NT2/D1 (cell line): ENCODE data around the gene PCDHGB1.

Experiments used
- DNase-seq: peaks from one replicate; pipeline ENCODE4 v3.0.0-alpha.2; 2011; ENCODE audit warnings: low read depth, low spot score
- H3K27me3 ChIP-seq: 2 replicates; pipeline ENCODE4 v1.6.0; 2011; ENCODE audit warnings: mild to moderate bottlenecking; ENCODE audit not compliant: insufficient read length, insufficient read depth
- H3K36me3 ChIP-seq: 2 replicates; pipeline ENCODE4 v1.6.1; 2011; ENCODE audit warnings: mild to moderate bottlenecking, low read length, mixed read lengths; ENCODE audit not compliant: insufficient read depth, insufficient read length
- H3K4me1 ChIP-seq: 2 replicates; pipeline ENCODE4 v1.5.1; 2011; ENCODE audit not compliant: insufficient read depth, insufficient read length
- H3K4me3 ChIP-seq: 2 replicates; pipeline ENCODE4 v1.5.1; 2011; ENCODE audit warnings: low read depth; ENCODE audit not compliant: insufficient read length
- H3K9ac ChIP-seq: 2 replicates; pipeline ENCODE4 v1.6.0; 2011; ENCODE audit warnings: low read depth; ENCODE audit not compliant: insufficient read length
- H3K9me3 ChIP-seq: 2 replicates; pipeline ENCODE4 v1.5.1; 2011; ENCODE audit warnings: mild to moderate bottlenecking, low read length; ENCODE audit not compliant: insufficient read depth
- SUZ12 ChIP-seq: IDR thresholded peaks from 2 replicates; pipeline ENCODE4 v1.6.1; 2011; ENCODE audit not compliant: insufficient read length, insufficient read depth; ENCODE audit errors: extremely low read depth
- YY1 ChIP-seq: IDR thresholded peaks from 2 replicates; pipeline ENCODE4 v1.6.1; 2011; ENCODE audit not compliant: insufficient read length, insufficient read depth
- ZNF274 ChIP-seq: IDR thresholded peaks from 2 replicates; pipeline ENCODE4 v1.6.1; 2011; ENCODE audit warnings: mild to moderate bottlenecking, low read depth, low read length

The PCDHGB1 gene

GRCh38 chr5:141398608-141399007 is 48.7 kb downstream of the PCDHGB1 start:
- no peaks in the 10 kb centered on the region for H3K27me3 ChIP-seq

GRCh38 chr5:141399555-141400258 is 49.8 kb downstream of the PCDHGB1 start:
- Histone ChIP-seq H3K4me3 (no peak overlapping the region), H3K9ac (no peak overlapping the region), H3K4me1 (no peaks in the 10 kb centered on the region), H3K27me3 (no peaks in the 10 kb centered on the region), H3K36me3 (no peaks in the 10 kb centered on the region), H3K9me3 (peaks cover 4% of the 10 kb centered on the region; the same call in 1 of the 2 replicates)
- DNase-seq, result no peak
- TF ChIP-seq ZNF274 (no peak), SUZ12 (no peak)

More at GRCh38 chr5:141398608-141399007, 48.7 kb downstream of the PCDHGB1 start:
- DNase-seq, result no peak
- Histone ChIP-seq H3K4me1 (no peaks in the 10 kb centered on the region), H3K9me3 (peaks cover 8% of the 10 kb centered on the region; the same call in 1 of the 2 replicates), H3K9ac (no peak overlapping the region), H3K4me3 (no peak overlapping the region), H3K36me3 (no peaks in the 10 kb centered on the region)
- TF ChIP-seq ZNF274, result no peak
- no peak for TF ChIP-seq SUZ12
- no peak for TF ChIP-seq YY1
